Measurements from ENCODE around the gene CEP85L.

Gene CEP85L

GRCh38 chr6:118639054-118639964, 12.1 kb downstream of the CEP85L start:
- no peak overlapping the region for H3K4me3 ChIP-seq (replicated peaks; ENCODE audit: low read depth, low read length)
- no peaks in the 10 kb centered on the region for H3K36me3 ChIP-seq (ENCODE audit: control insufficient read depth, insufficient read depth, low read length)
- no peak for DNase-seq (ENCODE audit: extremely low read depth, insufficient read length)
- no peak for TF ChIP-seq CTCF (IDR thresholded peaks at IDR 0.05; ENCODE audit: insufficient read depth, low read length, poor library complexity, severe bottlenecking)
- no peaks in the 10 kb centered on the region for H3K27me3 ChIP-seq (replicated peaks; ENCODE audit: control insufficient read depth, insufficient read depth, low read length)

- DNase-seq (ENCODE audit: extremely low read depth, insufficient read length) = no peak
- Histone ChIP-seq H3K27me3 (replicated peaks; ENCODE audit: control insufficient read depth, insufficient read depth, low read length) (no peaks in the 10 kb centered on the region), H3K4me3 (replicated peaks; ENCODE audit: low read depth, low read length) (no peak overlapping the region), H3K36me3 (ENCODE audit: control insufficient read depth, insufficient read depth, low read length) (no peaks in the 10 kb centered on the region)
- TF ChIP-seq CTCF (IDR thresholded peaks at IDR 0.05; ENCODE audit: insufficient read depth, low read length, poor library complexity, severe bottlenecking) = no peak
These were observed 13.1 kb downstream of the CEP85L start for GRCh38 chr6:118638288-118638687.

- TF ChIP-seq CTCF (IDR thresholded peaks at IDR 0.05; ENCODE audit: insufficient read depth, low read length, poor library complexity, severe bottlenecking) = no peak
- Histone ChIP-seq H3K4me3 (replicated peaks; ENCODE audit: low read depth, low read length) (no peak overlapping the region), H3K27me3 (replicated peaks; ENCODE audit: control insufficient read depth, insufficient read depth, low read length) (no peaks in the 10 kb centered on the region), H3K36me3 (ENCODE audit: control insufficient read depth, insufficient read depth, low read length) (no peaks in the 10 kb centered on the region)
- no peak for DNase-seq (ENCODE audit: extremely low read depth, insufficient read length)
These were observed 15.3 kb downstream of the CEP85L start for GRCh38 chr6:118635909-118636735.

GRCh38 chr6:118632359-118632758, 19.0 kb downstream of the CEP85L start:
- Histone ChIP-seq H3K4me3 (replicated peaks; ENCODE audit: low read depth, low read length) (no peak overlapping the region), H3K27me3 (replicated peaks; ENCODE audit: control insufficient read depth, insufficient read depth, low read length) (no peaks in the 10 kb centered on the region), H3K36me3 (ENCODE audit: control insufficient read depth, insufficient read depth, low read length) (no peaks in the 10 kb centered on the region; the same call in 1 of the 2 replicates)
- TF ChIP-seq CTCF (IDR thresholded peaks at IDR 0.05; ENCODE audit: insufficient read depth, low read length, poor library complexity, severe bottlenecking) = no peak
- no peak for DNase-seq (ENCODE audit: extremely low read depth, insufficient read length)

GRCh38 chr6:118630923-118631322, 20.5 kb downstream of the CEP85L start:
- no peaks in the 10 kb centered on the region; the same call in 1 of the 2 replicates for H3K36me3 ChIP-seq (ENCODE audit: control insufficient read depth, insufficient read depth, low read length)
- no peak overlapping the region for H3K4me3 ChIP-seq (replicated peaks; ENCODE audit: low read depth, low read length)
- TF ChIP-seq CTCF (IDR thresholded peaks at IDR 0.05; ENCODE audit: insufficient read depth, low read length, poor library complexity, severe bottlenecking) = no peak
- H3K27me3 ChIP-seq (replicated peaks; ENCODE audit: control insufficient read depth, insufficient read depth, low read length) = no peaks in the 10 kb centered on the region
- DNase-seq (ENCODE audit: extremely low read depth, insufficient read length) = no peak
